ENCODE data around the gene PRR23A. TPM values are rescaled to one million over a fixed set of nuclear protein-coding genes. Genes with fewer than 3 reads are reported as not detected.

The PRR23A gene
- polyA plus RNA-seq, 4 donors = not detected

- DNase-seq (ENCODE audit: low read depth in 4 of 4, low spot score in 3 of 4) = no peak
Observed at GRCh38 chr3:138974462-138974861, 31.6 kb downstream of the PRR23A start.

DNA sequence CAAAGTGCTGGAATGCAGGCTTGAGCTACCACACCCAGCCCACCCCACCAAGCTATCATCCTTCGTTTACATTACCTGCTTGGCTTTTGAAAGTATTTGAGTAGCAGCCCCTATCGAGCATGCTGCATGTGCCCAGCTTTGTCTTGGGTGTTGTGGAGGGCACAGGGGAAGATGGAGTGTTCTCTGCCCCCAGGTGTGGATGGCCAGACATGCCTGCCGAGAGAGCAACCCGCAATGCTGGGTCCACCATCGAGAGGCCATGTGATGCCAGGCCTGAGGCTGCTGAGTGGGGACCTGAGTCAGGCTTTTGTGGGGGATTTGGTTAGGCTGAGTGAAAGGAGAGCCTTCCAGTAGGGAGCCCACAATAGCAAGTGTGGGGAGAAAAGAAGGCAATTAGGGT, 33.1 kb downstream of the PRR23A start:
- DNase-seq (ENCODE audit: low read depth in 4 of 4, low spot score in 3 of 4) = no peak

- DNase-seq (ENCODE audit: low read depth in 4 of 4, low spot score in 3 of 4) = no peak
Observed at GRCh38 chr3:138971766-138972320, 34.2 kb downstream of the PRR23A start.

DNA sequence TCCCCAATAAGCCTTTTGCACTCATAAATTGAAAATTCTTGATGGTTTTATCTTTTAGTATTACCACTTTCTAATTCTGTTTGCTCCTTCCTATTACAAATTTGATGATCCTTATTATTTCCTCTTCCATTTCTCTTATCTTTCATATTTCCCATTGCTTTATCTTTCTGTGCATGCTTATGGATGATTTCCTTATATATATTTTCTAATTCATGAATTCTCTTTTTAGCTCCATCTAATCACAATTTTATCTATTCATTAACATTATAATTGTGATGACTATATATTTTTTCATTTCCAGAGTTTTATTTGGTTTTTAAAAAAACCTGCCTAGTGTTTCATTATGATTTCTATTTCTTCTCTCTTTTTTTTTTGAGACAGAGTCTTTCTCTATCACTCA, 41.1 kb downstream of the PRR23A start:
- DNase-seq (ENCODE audit: low read depth in 4 of 4, low spot score in 3 of 4) = no peak

GRCh38 chr3:138964264-138964663, 41.8 kb downstream of the PRR23A start:
- no peak for DNase-seq (ENCODE audit: low read depth in 4 of 4, low spot score in 3 of 4)

GRCh38 chr3:138962854-138963560, 43.1 kb downstream of the PRR23A start:
- DNase-seq (ENCODE audit: low read depth in 4 of 4, low spot score in 3 of 4) = no peak

DNA sequence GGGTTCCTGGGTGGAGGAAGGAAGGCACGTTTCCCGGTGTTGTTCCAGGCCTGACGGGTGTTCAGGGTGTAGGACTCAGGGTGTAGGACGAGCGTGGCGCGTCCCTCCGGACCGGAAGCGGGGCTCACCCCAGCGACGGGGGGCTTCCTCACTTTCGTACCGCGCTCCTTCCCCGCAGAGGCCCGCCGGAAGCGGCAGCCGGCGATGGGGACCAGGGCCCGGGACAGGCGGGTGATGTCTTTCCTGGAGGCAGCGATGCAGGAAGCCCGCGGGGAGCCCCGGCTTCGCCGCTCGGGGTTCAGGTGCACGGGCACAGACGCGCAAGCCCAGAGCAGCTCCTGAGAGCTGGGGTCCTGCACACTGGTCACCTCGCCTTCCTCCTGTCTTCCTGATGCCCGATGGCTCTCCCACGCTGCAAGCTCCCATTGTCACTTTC, 45.6 kb downstream of the PRR23A start:
- DNase-seq (ENCODE audit: low read depth in 4 of 4, low spot score in 3 of 4) = no peak

Other genes starting within 250 kb of the PRR23A start
- 10 to 100 TPM; 27.9 to 35.4 (median 32.9) TPM for gene PIK3CB, start 171.3 kb downstream of the PRR23A start, polyA plus RNA-seq (ENCODE audit: insufficient read length in 4 of 4)
- gene FOXL2, start 59.1 kb downstream of the PRR23A start, polyA plus RNA-seq (ENCODE audit: insufficient read length in 4 of 4) = not detected
- gene FOXL2NB, start 59.1 kb downstream of the PRR23A start, polyA plus RNA-seq (ENCODE audit: insufficient read length in 4 of 4) = under 1 TPM in 2 of 4 donors, not detected in 2; 0.04 to 0.09 TPM
- gene PRR23B, start 14.7 kb upstream of the PRR23A start, polyA plus RNA-seq (ENCODE audit: insufficient read length in 4 of 4) = under 1 TPM in 1 of 4 donors, not detected in 3; 0.04 TPM
- gene PRR23C, start 38.6 kb upstream of the PRR23A start, polyA plus RNA-seq (ENCODE audit: insufficient read length in 4 of 4) = under 1 TPM in 1 of 4 donors, not detected in 3; 0.04 TPM